Stomach (tissue), 9 donors: ENCODE results near the gene HECTD4. TPM values are rescaled to one million over a fixed set of nuclear protein-coding genes. Genes with fewer than 3 reads are reported as not detected.

Experiments used
- DNase-seq, 2 donors: peaks; one replicate each; pipeline versions ENCODE4 v3.0.0 to v3.0.0-alpha.2; 2013 to 2019
- H3K27ac ChIP-seq, 5 donors: fragments of 200-600 bp in 4 of 5; sonication (generic) in 4 of 5; one replicate each; pipeline ENCODE4 v1.5.1; 2013 to 2019; ENCODE audit warnings: mild to moderate bottlenecking in 1 of 5, moderate library complexity in 1 of 5
- H3K27me3 ChIP-seq, 3 donors: fragments of 200-600 bp; sonication (generic); one replicate each; pipeline ENCODE4 v1.5.1; 2017 to 2019; ENCODE audit warnings: mixed run types in 1 of 3
- H3K36me3 ChIP-seq, 4 donors: fragments of 200-600 bp; sonication (generic); 1 replicate in 3 of 4; 2 replicates in 1 of 4; pipeline ENCODE4 v1.5.1; 2016 to 2019
- H3K4me1 ChIP-seq, 4 donors: fragments of 200-600 bp; sonication (generic); one replicate each; pipeline ENCODE4 v1.5.1; 2016 to 2019
- H3K4me3 ChIP-seq, 4 donors: fragments of 200-600 bp; sonication (generic) in 3 of 4; one replicate each; pipeline ENCODE4 v1.5.1; 2016 to 2019; ENCODE audit warnings: mild to moderate bottlenecking in 1 of 4
- H3K9me3 ChIP-seq, 4 donors: fragments of 200-600 bp; sonication (generic); one replicate each; pipeline ENCODE4 v1.5.1; 2016 to 2019
- CTCF ChIP-seq, 7 experiments: fragments of 450-650 bp in 4 of 7; fragments of 200-600 bp in 3 of 7; sonication (generic) in 3 of 7; IDR thresholded peaks; one replicate each; pipeline ENCODE4 v1.5.1; 2016 to 2019; ENCODE audit warnings: antibody characterized with exemption in 7 of 7, control low read depth in 2 of 7, mild to moderate bottlenecking in 1 of 7
- EP300 ChIP-seq: sonication (generic); formaldehyde crosslinking; IDR thresholded peaks from one replicate; pipeline ENCODE4 v1.6.1; 2017; ENCODE audit warnings: antibody characterized with exemption
- POLR2A ChIP-seq, 4 donors: fragments of 450-650 bp; IDR thresholded peaks; one replicate each; pipeline ENCODE4 v1.6.1; 2016; ENCODE audit warnings: antibody characterized with exemption in 4 of 4, control low read depth in 2 of 4, mild to moderate bottlenecking in 1 of 4, moderate library complexity in 1 of 4
- POLR2AphosphoS5 ChIP-seq, 3 donors: sonication (generic); formaldehyde crosslinking; IDR thresholded peaks; one replicate each; pipeline ENCODE4 v1.6.1; 2016; ENCODE audit warnings: antibody characterized with exemption in 3 of 3
- WGBS, 5 donors: extraction: QIAGEN DNeasy Blood & Tissue Kit in 3 of 5; methylation state at CpG; one replicate each; pipeline versions ENCODE4 v1.1.5 to v1.1.7; 2013 to 2018; 5-methylcytosine and 5-hydroxymethylcytosine counted together
- intact Hi-C: fragments of 100-400 bp; cut with DNase I; formaldehyde crosslinking; loops from one replicate; pipeline ENCODE4 v1.15.1; 2023; ENCODE audit warnings: low total_unique reads
- polyA plus RNA-seq, 3 donors: library from polyadenylated mRNA; stranded (reverse); fragments of 200-250 nt; gene quantifications; one replicate each; pipeline ENCODE4 v1.2.3, GENCODE V29; 2013
- total RNA-seq, 5 donors: library from RNA; depleted of rRNA; stranded (reverse); fragments of >200 nt; gene quantifications; one replicate each; pipeline versions ENCODE4 v1.1.0 to v1.2.3, GENCODE V29; 2014 to 2016
- donor health status: healthy with polysubstance abuse.
- donor health status: Bipolar disorder and iron deficiency.
- donor health status: healthy.

The HECTD4 gene
- total and polyA plus RNA-seq, 8 donors: 3.2 to 375 (median 58.7) TPM

- no peaks in the 10 kb centered on the region for H3K27me3 ChIP-seq
- peaks cover 0 to 14% (median 4%) of the 10 kb centered on the region in 4 donors for H3K36me3 ChIP-seq
- H3K4me1 ChIP-seq: peaks cover 6 to 40% (median 24%) of the 10 kb centered on the region in 4 donors
- 94 to 96% (median 95%) methylated on average over 7 of the region's 7 CpGs for WGBS, 5 donors
- no peak overlapping the region for H3K4me3 ChIP-seq
- TF ChIP-seq POLR2AphosphoS5 (IDR thresholded peaks at IDR 0.05): no peak
- no peak for TF ChIP-seq POLR2A (IDR thresholded peaks at IDR 0.05)
- TF ChIP-seq EP300: no peak
- no peak for TF ChIP-seq CTCF (IDR thresholded peaks at IDR 0.05)
- no peaks in the 10 kb centered on the region for H3K9me3 ChIP-seq
- no peak for DNase-seq
- no peak overlapping the region for H3K27ac ChIP-seq
- intact Hi-C loops: no loop called here
Measured at GRCh38 chr12:112425582-112426382, 43.6 kb upstream of the HECTD4 start.

DNA sequence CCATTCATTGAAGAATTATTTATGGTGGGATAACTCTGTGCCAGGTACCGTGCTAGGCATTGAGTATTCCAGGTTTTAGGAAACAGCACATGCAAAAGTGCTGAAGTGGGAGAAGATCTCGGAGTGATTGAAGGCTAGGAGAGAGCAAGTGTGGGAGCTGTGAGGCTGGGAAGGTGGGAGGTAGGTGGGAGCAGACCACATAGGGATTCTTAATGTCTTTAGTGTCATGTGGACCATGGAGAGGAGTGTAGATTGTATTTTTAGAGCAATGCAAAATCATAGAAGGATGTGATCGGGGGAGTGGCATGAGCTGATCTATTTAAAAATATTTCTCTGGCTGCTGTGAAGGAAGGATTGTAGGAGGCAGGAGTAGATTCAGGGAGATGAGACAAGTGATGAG is 41.9 kb upstream of the HECTD4 start:
- H3K27ac ChIP-seq: no peak overlapping the region
- no peak for DNase-seq
- no peaks in the 10 kb centered on the region for H3K27me3 ChIP-seq
- TF ChIP-seq CTCF (IDR thresholded peaks at IDR 0.05) (no peak), POLR2A (IDR thresholded peaks at IDR 0.05) (no peak), POLR2AphosphoS5 (IDR thresholded peaks at IDR 0.05) (no peak), EP300 (no peak)
- no peak overlapping the region for H3K4me3 ChIP-seq
- peaks cover 0 to 9% (median 2%) of the 10 kb centered on the region in 4 donors for H3K36me3 ChIP-seq
- 92 to 96% (median 93%) methylated on average over 3 of the region's 3 CpGs for WGBS, 5 donors
- no peaks in the 10 kb centered on the region for H3K9me3 ChIP-seq
- H3K4me1 ChIP-seq: peaks cover 15 to 53% (median 39%) of the 10 kb centered on the region in 4 donors
- intact Hi-C loops: no loop called here

- no peak for DNase-seq
- H3K36me3 ChIP-seq: peaks cover 0 to 3% (median 0%) of the 10 kb centered on the region in 4 donors
- peak overlapping the region in 3 of 5 donors; percentile 9 to 56 (median 29) for H3K27ac ChIP-seq
Measured at GRCh38 chr12:112422531-112422930, 40.3 kb upstream of the HECTD4 start.

GRCh38 chr12:112421363-112421762 is 39.1 kb upstream of the HECTD4 start:
- no peak overlapping the region for H3K4me3 ChIP-seq
- intact Hi-C loops: no loop called here
- no peaks in the 10 kb centered on the region for H3K27me3 ChIP-seq
- WGBS, 5 donors: 80 to 100% (median 96%) methylated on average over 1 of the region's 1 CpG
- H3K27ac ChIP-seq: peak overlapping the region in 2 of 5 donors; percentile 9 to 56
- TF ChIP-seq EP300 (no peak), POLR2A (IDR thresholded peaks at IDR 0.05) (no peak), POLR2AphosphoS5 (IDR thresholded peaks at IDR 0.05) (no peak), CTCF (IDR thresholded peaks at IDR 0.05) (no peak)
- H3K36me3 ChIP-seq: peaks cover 0 to 3% (median 0%) of the 10 kb centered on the region in 4 donors
- no peaks in the 10 kb centered on the region for H3K9me3 ChIP-seq
- peaks cover 15 to 63% (median 48%) of the 10 kb centered on the region in 4 donors for H3K4me1 ChIP-seq
- no peak for DNase-seq

More at GRCh38 chr12:112422531-112422930, 40.3 kb upstream of the HECTD4 start:
- H3K4me1 ChIP-seq: peaks cover 15 to 62% (median 47%) of the 10 kb centered on the region in 4 donors
- H3K27me3 ChIP-seq: no peaks in the 10 kb centered on the region
- TF ChIP-seq CTCF (IDR thresholded peaks at IDR 0.05) (no peak), POLR2AphosphoS5 (IDR thresholded peaks at IDR 0.05) (peak in 1 of 3 donors; percentile 6), EP300 (no peak)
- no peak overlapping the region for H3K4me3 ChIP-seq
- WGBS, 5 donors: 32 to 49% (median 45%) methylated on average over 5 of the region's 5 CpGs
- intact Hi-C loops: no loop called here
- H3K9me3 ChIP-seq: no peaks in the 10 kb centered on the region
